Keratinocyte (primary cell): ENCODE data around the gene DNM1L. TPM values are rescaled to one million over a fixed set of nuclear protein-coding genes. Genes with fewer than 3 reads are reported as not detected.

ENCODE experiments used
- DNase-seq: peaks from one replicate; pipeline ENCODE4 v3.0.0-alpha.2; 2011; ENCODE audit warnings: low read depth, missing footprints, low spot score
- FAIRE-seq: peaks from 2 replicates; lab custom pipeline; 2011; peaks lifted over from hg19 to GRCh38; lab: Jason Lieb, UNC
- H2AFZ ChIP-seq: 2 replicates; pipeline ENCODE4 v1.6.0; 2012; ENCODE audit warnings: low read length, control low read depth, inconsistent platforms; ENCODE audit not compliant: control insufficient read depth
- H3K27ac ChIP-seq: 2 replicates; pipeline ENCODE4 v1.5.1; 2011; ENCODE audit warnings: low read length; ENCODE audit not compliant: control insufficient read depth, insufficient read depth
- H3K27me3 ChIP-seq: 3 replicates; pipeline ENCODE4 v1.6.0; 2011; ENCODE audit warnings: low read length; ENCODE audit not compliant: control insufficient read depth, insufficient read depth; ENCODE audit errors: extremely low read depth
- H3K36me3 ChIP-seq, 2 experiments: 2 replicates in 1 of 2; 3 replicates in 1 of 2; pipeline ENCODE4 v1.5.1; 2011; ENCODE audit warnings: low read length in 2 of 2, mild to moderate bottlenecking in 1 of 2; ENCODE audit not compliant: control insufficient read depth in 2 of 2, insufficient read depth in 2 of 2; ENCODE audit errors: extremely low read depth in 1 of 2
- H3K4me1 ChIP-seq: 3 replicates; pipeline ENCODE4 v1.5.1; 2011; ENCODE audit warnings: low read length; ENCODE audit not compliant: control insufficient read depth, insufficient read depth; ENCODE audit errors: extremely low read depth
- H3K4me2 ChIP-seq: 3 replicates; pipeline ENCODE4 v1.6.0; 2011; ENCODE audit warnings: low read depth, low read length; ENCODE audit not compliant: control insufficient read depth, insufficient read depth; ENCODE audit errors: extremely low read depth
- H3K4me3 ChIP-seq, 3 experiments: fragments of 200-600 bp in 1 of 3; sonication (generic) in 1 of 3; 2 replicates in 2 of 3; 3 replicates in 1 of 3; pipeline ENCODE4 v1.5.1; 2011 to 2016; ENCODE audit warnings: low read length in 3 of 3, mild to moderate bottlenecking in 3 of 3, control low read depth in 2 of 3, inconsistent platforms in 1 of 3, low read depth in 1 of 3, mixed read lengths in 1 of 3, mixed run types in 1 of 3, moderate library complexity in 1 of 3; ENCODE audit not compliant: control insufficient read depth in 2 of 3, insufficient read depth in 2 of 3; ENCODE audit errors: extremely low read depth in 1 of 3
- H3K79me2 ChIP-seq: 2 replicates; pipeline ENCODE4 v1.6.0; 2012; ENCODE audit warnings: low read length; ENCODE audit not compliant: control insufficient read depth, insufficient read depth
- H3K9ac ChIP-seq: 3 replicates; pipeline ENCODE4 v1.6.0; 2011; ENCODE audit warnings: low read length; ENCODE audit not compliant: control insufficient read depth, insufficient read depth; ENCODE audit errors: extremely low read depth
- H3K9me1 ChIP-seq: 3 replicates; pipeline ENCODE4 v1.6.0; 2011; ENCODE audit warnings: low read length; ENCODE audit not compliant: control insufficient read depth, insufficient read depth; ENCODE audit errors: extremely low read depth
- H3K9me3 ChIP-seq: 2 replicates; pipeline ENCODE4 v1.5.1; 2012; ENCODE audit warnings: low read depth, low read length; ENCODE audit not compliant: control insufficient read depth
- H4K20me1 ChIP-seq: 3 replicates; pipeline ENCODE4 v1.6.0; 2011; ENCODE audit warnings: low read length; ENCODE audit not compliant: control insufficient read depth, insufficient read depth; ENCODE audit errors: extremely low read depth
- EZH2 ChIP-seq: IDR thresholded peaks from one replicate; pipeline ENCODE4 v1.6.1; 2012; ENCODE audit warnings: inconsistent platforms, mild to moderate bottlenecking, low read length, moderate library complexity
- dilution Hi-C: fragments of 300-500 bp; cut with MboI; formaldehyde crosslinking; loops from one replicate; pipeline ENCODE4 v1.7.0; 2020; ENCODE audit warnings: low sequenced_read_pairs; ENCODE audit not compliant: extremely low pct_ligation_motif_present
- polyA plus RNA-seq, 5 experiments: library from polyadenylated mRNA; depleted of rRNA in 3 of 5; stranded (reverse) in 3 of 5; stranded (forward) in 1 of 5; unstranded in 1 of 5; fragments of >200 nt; gene quantifications; 1 replicate in 1 of 5; 2 replicates in 3 of 5; 3 replicates in 1 of 5; pipeline versions ENCODE4 v1.2.1 to v1.2.3, GENCODE V29; 2011 to 2012; ENCODE audit warnings: missing spikeins in 2 of 5, low read depth in 1 of 5, low replicate concordance in 1 of 5
- TF ChIP-seq, protein P1 (sequence below), 3 experiments: IDR thresholded peaks in 1 of 3; conservative IDR thresholded peaks in 1 of 3; optimal IDR thresholded peaks in 1 of 3; 2 replicates in 2 of 3; 3 replicates in 1 of 3; pipeline versions ENCODE3 to v1.5.1; 2011; ENCODE audit warnings: low read length in 3 of 3, mild to moderate bottlenecking in 3 of 3, moderate library complexity in 2 of 3, control low read depth in 1 of 3, inconsistent platforms in 1 of 3; ENCODE audit not compliant: insufficient read depth in 2 of 3; ENCODE audit errors: extremely low read depth in 1 of 3

The DNM1L gene
- polyA plus RNA-seq, 1 donor (not counting 4 experiments of a cell fraction or from before 2014, with no cell fraction given): 115 TPM

GRCh38 chr12:32736445-32736844, 57.3 kb downstream of the DNM1L start:
- H3K27ac ChIP-seq: no peak overlapping the region
- H3K9me1 ChIP-seq: no peaks in the 10 kb centered on the region
- no peak for DNase-seq
- dilution Hi-C loops: no loop called here
- TF ChIP-seq, protein P1, sequence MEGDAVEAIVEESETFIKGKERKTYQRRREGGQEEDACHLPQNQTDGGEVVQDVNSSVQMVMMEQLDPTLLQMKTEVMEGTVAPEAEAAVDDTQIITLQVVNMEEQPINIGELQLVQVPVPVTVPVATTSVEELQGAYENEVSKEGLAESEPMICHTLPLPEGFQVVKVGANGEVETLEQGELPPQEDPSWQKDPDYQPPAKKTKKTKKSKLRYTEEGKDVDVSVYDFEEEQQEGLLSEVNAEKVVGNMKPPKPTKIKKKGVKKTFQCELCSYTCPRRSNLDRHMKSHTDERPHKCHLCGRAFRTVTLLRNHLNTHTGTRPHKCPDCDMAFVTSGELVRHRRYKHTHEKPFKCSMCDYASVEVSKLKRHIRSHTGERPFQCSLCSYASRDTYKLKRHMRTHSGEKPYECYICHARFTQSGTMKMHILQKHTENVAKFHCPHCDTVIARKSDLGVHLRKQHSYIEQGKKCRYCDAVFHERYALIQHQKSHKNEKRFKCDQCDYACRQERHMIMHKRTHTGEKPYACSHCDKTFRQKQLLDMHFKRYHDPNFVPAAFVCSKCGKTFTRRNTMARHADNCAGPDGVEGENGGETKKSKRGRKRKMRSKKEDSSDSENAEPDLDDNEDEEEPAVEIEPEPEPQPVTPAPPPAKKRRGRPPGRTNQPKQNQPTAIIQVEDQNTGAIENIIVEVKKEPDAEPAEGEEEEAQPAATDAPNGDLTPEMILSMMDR (optimal IDR thresholded peaks at IDR 0.05 in 1 of 3, IDR thresholded peaks at IDR 0.05 in 1 of 3, conservative IDR thresholded peaks at IDR 0.05 in 1 of 3; ENCODE audit: extremely low read depth in 1 of 3, insufficient read depth in 2 of 3, low read length in 3 of 3): no peak
- no peak for TF ChIP-seq EZH2
- no peak overlapping the region for H3K9ac ChIP-seq
- no peak overlapping the region for H3K4me2 ChIP-seq
- no peak for FAIRE-seq
- H3K4me1 ChIP-seq: no peaks in the 10 kb centered on the region
- peaks cover 6 to 32% of the 10 kb centered on the region in 2 experiments for H3K36me3 ChIP-seq
- H4K20me1 ChIP-seq: no peaks in the 10 kb centered on the region
- no peak overlapping the region for H3K4me3 ChIP-seq
- H2AFZ ChIP-seq: no peak overlapping the region
- peaks cover 3% of the 10 kb centered on the region for H3K79me2 ChIP-seq
- H3K9me3 ChIP-seq: no peaks in the 10 kb centered on the region
- H3K27me3 ChIP-seq: no peaks in the 10 kb centered on the region

- no peaks in the 10 kb centered on the region for H3K4me1 ChIP-seq
- H3K4me2 ChIP-seq: no peak overlapping the region
- H3K9me1 ChIP-seq: no peaks in the 10 kb centered on the region
- no peak overlapping the region for H2AFZ ChIP-seq
- H3K9me3 ChIP-seq: no peaks in the 10 kb centered on the region
- H3K36me3 ChIP-seq: peaks cover 5 to 28% of the 10 kb centered on the region in 2 experiments
- FAIRE-seq: no peak
- TF ChIP-seq EZH2: no peak
- TF ChIP-seq, protein P1 (optimal IDR thresholded peaks at IDR 0.05 in 1 of 3, IDR thresholded peaks at IDR 0.05 in 1 of 3, conservative IDR thresholded peaks at IDR 0.05 in 1 of 3; ENCODE audit: extremely low read depth in 1 of 3, insufficient read depth in 2 of 3, low read length in 3 of 3): no peak
- H3K79me2 ChIP-seq: peaks cover 3% of the 10 kb centered on the region
- dilution Hi-C loops: no loop called here
- no peaks in the 10 kb centered on the region for H3K27me3 ChIP-seq
- no peak overlapping the region for H3K4me3 ChIP-seq
- no peak overlapping the region for H3K9ac ChIP-seq
- H3K27ac ChIP-seq: no peak overlapping the region
- DNase-seq: no peak
- H4K20me1 ChIP-seq: no peaks in the 10 kb centered on the region
These were observed 58.6 kb downstream of the DNM1L start for GRCh38 chr12:32737715-32738114.
